Glutamatergic neuron (in vitro differentiated cells): Measurements from ENCODE around the gene OR51T1. TPM values are rescaled to one million over a fixed set of nuclear protein-coding genes. Genes with fewer than 3 reads are reported as not detected.

Experiments used
- DNase-seq: peaks from one replicate; pipeline ENCODE4 v3.0.0; 2022
- H3K27ac Mint-ChIP-seq: one replicate; pipeline ENCODE4 v1.8.0; 2020; ENCODE audit warnings: mild to moderate bottlenecking, mixed read lengths, inconsistent platforms; ENCODE audit not compliant: unreplicated experiment
- H3K27me3 Mint-ChIP-seq: one replicate; pipeline ENCODE4 v1.8.0; 2020; ENCODE audit warnings: mild to moderate bottlenecking, moderate library complexity, mixed read lengths, inconsistent platforms; ENCODE audit not compliant: unreplicated experiment
- H3K36me3 Mint-ChIP-seq: one replicate; pipeline ENCODE4 v1.8.0; 2020; ENCODE audit warnings: mild to moderate bottlenecking, mixed read lengths, inconsistent platforms; ENCODE audit not compliant: unreplicated experiment
- H3K4me1 Mint-ChIP-seq: one replicate; pipeline ENCODE4 v1.8.0; 2020; ENCODE audit warnings: mild to moderate bottlenecking, low read depth, mixed read lengths, inconsistent platforms; ENCODE audit not compliant: unreplicated experiment
- H3K4me3 Mint-ChIP-seq: one replicate; pipeline ENCODE4 v1.8.0; 2020; ENCODE audit warnings: mild to moderate bottlenecking, mixed read lengths, inconsistent platforms; ENCODE audit not compliant: unreplicated experiment
- H3K9me3 Mint-ChIP-seq: one replicate; pipeline ENCODE4 v1.8.0; 2020; ENCODE audit warnings: mild to moderate bottlenecking, moderate library complexity, mixed read lengths, inconsistent platforms; ENCODE audit not compliant: unreplicated experiment
- CTCF ChIP-seq: fragments of 200-600 bp; sonication (generic); IDR thresholded peaks from one replicate; pipeline ENCODE4 v1.5.0; 2021; ENCODE audit not compliant: partially characterized antibody, unreplicated experiment
- total RNA-seq: library from RNA; stranded (reverse); fragmentation: NEBNext Ultra II Directional; extraction: Animal tissue kit (Norgen Biotek cat#: 25700); gene quantifications from one replicate; pipeline ENCODE4 v1.2.1, GENCODE V29; 2021; ENCODE audit not compliant: unreplicated experiment

The OR51T1 gene
- total RNA-seq, 1 donor from 2014 or later, result not detected

- no peak for DNase-seq
- TF ChIP-seq CTCF, result no peak
- no peaks in the 10 kb centered on the region for H3K4me1 Mint-ChIP-seq
- no peaks in the 10 kb centered on the region for H3K36me3 Mint-ChIP-seq
- H3K9me3 Mint-ChIP-seq, result peaks cover 3% of the 10 kb centered on the region
- no peak overlapping the region for H3K4me3 Mint-ChIP-seq
- no peaks in the 10 kb centered on the region for H3K27me3 Mint-ChIP-seq
- H3K27ac Mint-ChIP-seq, result no peak overlapping the region
Observed at GRCh38 chr11:4862447-4863236, 19.1 kb upstream of the OR51T1 start.

GRCh38 chr11:4863876-4864275 lies 17.8 kb upstream of the OR51T1 start:
- Mint-ChIP-seq H3K27me3 (no peaks in the 10 kb centered on the region), H3K36me3 (no peaks in the 10 kb centered on the region), H3K27ac (no peak overlapping the region), H3K4me3 (no peak overlapping the region), H3K4me1 (no peaks in the 10 kb centered on the region), H3K9me3 (peaks cover 3% of the 10 kb centered on the region)
- DNase-seq, result no peak
- TF ChIP-seq CTCF, result no peak

- H3K27ac Mint-ChIP-seq, result no peak overlapping the region
- no peaks in the 10 kb centered on the region for H3K36me3 Mint-ChIP-seq
- no peaks in the 10 kb centered on the region for H3K27me3 Mint-ChIP-seq
- H3K4me1 Mint-ChIP-seq, result no peaks in the 10 kb centered on the region
- DNase-seq, result no peak
- no peaks in the 10 kb centered on the region for H3K9me3 Mint-ChIP-seq
- no peak for TF ChIP-seq CTCF
- H3K4me3 Mint-ChIP-seq, result no peak overlapping the region
Observed at GRCh38 chr11:4865855-4866254, 15.8 kb upstream of the OR51T1 start.

- Mint-ChIP-seq H3K27ac (no peak overlapping the region), H3K27me3 (no peaks in the 10 kb centered on the region), H3K36me3 (no peaks in the 10 kb centered on the region), H3K4me1 (no peaks in the 10 kb centered on the region), H3K9me3 (peaks cover 1% of the 10 kb centered on the region), H3K4me3 (no peak overlapping the region)
- no peak for TF ChIP-seq CTCF
- no peak for DNase-seq
Observed at GRCh38 chr11:4881188-4881587, 512 bp upstream of the OR51T1 start.

GRCh38 chr11:4882543-4882942 lies 843 bp downstream of the OR51T1 start:
- Mint-ChIP-seq H3K9me3 (peaks cover 1% of the 10 kb centered on the region), H3K27ac (no peak overlapping the region), H3K4me1 (no peaks in the 10 kb centered on the region), H3K27me3 (no peaks in the 10 kb centered on the region), H3K36me3 (no peaks in the 10 kb centered on the region), H3K4me3 (no peak overlapping the region)
- TF ChIP-seq CTCF, result no peak
- no peak for DNase-seq
